Kidney (tissue), 14 donors: ENCODE measurements around the gene GUCA1A. TPM values are rescaled to one million over a fixed set of nuclear protein-coding genes. Genes with fewer than 3 reads are reported as not detected.

Source experiments
- DNase-seq, 5 donors: peaks; one replicate each; pipeline ENCODE4 v3.0.0-alpha.2; 2013 to 2020
- FAIRE-seq: peaks from 2 replicates; lab custom pipeline; 2012; peaks lifted over from hg19 to GRCh38; lab: Jason Lieb, UNC
- H3K27ac ChIP-seq, 2 donors: one replicate each; pipeline ENCODE4 v1.7.0; 2013; ENCODE audit warnings: low read depth in 2 of 2, low read length in 2 of 2, inconsistent platforms in 1 of 2
- H3K27me3 ChIP-seq: one replicate; pipeline ENCODE4 v1.7.1; 2013; ENCODE audit warnings: low read length, inconsistent platforms; ENCODE audit not compliant: control insufficient read depth, insufficient read depth
- H3K36me3 ChIP-seq, 3 donors: one replicate each; pipeline versions ENCODE4 v1.7.0 to v1.7.1; 2013; ENCODE audit warnings: low read length in 3 of 3, control low read depth in 1 of 3, inconsistent platforms in 1 of 3; ENCODE audit not compliant: insufficient read depth in 3 of 3, control insufficient read depth in 2 of 3
- H3K4me1 ChIP-seq, 3 donors: one replicate each; pipeline versions ENCODE4 v1.7.0 to v1.7.1; 2013; ENCODE audit warnings: low read length in 3 of 3, inconsistent platforms in 1 of 3, low read depth in 1 of 3; ENCODE audit not compliant: control insufficient read depth in 2 of 3, insufficient read depth in 2 of 3
- H3K4me3 ChIP-seq, 3 donors: one replicate each; pipeline versions ENCODE4 v1.7.0 to v1.8.1; 2013; ENCODE audit warnings: low read length in 3 of 3, control low read depth in 1 of 3, inconsistent platforms in 1 of 3
- H3K9ac ChIP-seq, 3 donors: one replicate each; pipeline versions ENCODE4 v1.7.0 to v1.7.1; 2013; ENCODE audit warnings: low read length in 3 of 3, control low read depth in 1 of 3, inconsistent platforms in 1 of 3
- H3K9me3 ChIP-seq, 3 donors: one replicate each; pipeline versions ENCODE4 v1.7.0 to v1.7.1; 2013; ENCODE audit warnings: low read length in 3 of 3, control low read depth in 1 of 3, inconsistent platforms in 1 of 3; ENCODE audit not compliant: control insufficient read depth in 2 of 3, insufficient read depth in 1 of 3
- intact Hi-C: fragments of 100-400 bp; cut with DNase I; formaldehyde crosslinking; loops from one replicate; pipeline ENCODE4 v1.11.1; 2022
- polyA plus RNA-seq: library from polyadenylated mRNA; stranded (reverse); fragments of 350-450 nt; fragmentation: Illumina TruSeq; extraction: RNeasy Lipid Tissue Mini Kit (QIAGEN cat#74804); gene quantifications from one replicate; pipeline ENCODE4 v1.2.3, GENCODE V29; 2014; ENCODE audit warnings: low read depth, low replicate concordance; ENCODE audit not compliant: insufficient read depth
- total RNA-seq: library from RNA; stranded (reverse); fragmentation: NEBNext Ultra II Directional; extraction: Animal tissue kit (Norgen Biotek cat#: 25700); gene quantifications from one replicate; pipeline ENCODE4 v1.2.1, GENCODE V29; 2021
- TF ChIP-seq, protein P1 (sequence below): IDR thresholded peaks from 3 replicates; pipeline ENCODE4 v1.5.1; 2012; ENCODE audit warnings: mild to moderate bottlenecking, moderate library complexity, borderline replicate concordance; ENCODE audit not compliant: insufficient read depth; ENCODE audit errors: extremely low read depth
- donor health status: control.
- donor health status: control.
- donor health status: control.
- donor health status: control.
- donor health status: control.
- donor health status: DM: yes; HTN: yes; CAD: no.
- donor health status: Normal renal cell carcinoma (clear cell type).

GUCA1A gene
- total and polyA plus RNA-seq, 2 donors from 2014 or later, result not detected

DNA sequence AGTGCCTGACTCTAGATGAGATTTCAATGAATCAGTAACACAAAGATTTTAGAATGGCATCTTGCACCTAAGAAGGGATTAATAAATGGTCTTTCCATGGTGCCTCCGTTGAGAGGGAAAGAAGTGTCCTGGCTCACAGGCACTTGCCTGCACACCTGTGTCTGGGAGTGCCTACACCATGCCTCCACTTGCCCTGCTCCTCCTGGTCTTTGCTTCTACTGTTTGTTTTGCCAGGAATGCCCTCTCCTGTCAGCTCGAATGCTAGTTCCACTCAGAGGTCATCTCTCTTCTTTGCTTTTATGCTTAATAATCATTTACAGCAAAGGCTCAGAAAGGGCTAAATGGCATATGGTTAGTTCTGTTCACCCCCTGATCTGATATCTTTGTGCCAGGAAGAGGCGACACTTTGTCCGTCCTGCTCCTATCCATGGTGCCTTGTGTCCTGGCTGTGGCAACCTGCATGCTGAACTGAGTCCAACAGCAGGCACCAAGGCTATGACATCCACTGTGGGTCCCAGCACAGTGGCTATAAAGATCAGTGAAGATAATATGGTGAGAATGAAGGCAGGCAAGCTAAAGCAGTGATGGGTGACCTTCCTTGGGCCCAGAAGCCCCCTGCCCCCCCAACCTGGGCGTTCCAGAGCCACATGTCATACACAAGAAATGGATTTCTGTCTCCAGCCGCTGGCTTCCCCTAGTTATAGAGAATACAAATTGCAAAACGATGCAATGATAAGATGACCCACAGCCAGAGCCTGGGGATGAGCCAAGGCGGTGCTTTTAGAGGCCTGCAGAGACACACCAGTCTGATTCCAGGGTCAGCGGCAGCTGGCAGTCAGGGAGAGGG is 32.2 kb upstream of the GUCA1A start:
- FAIRE-seq, result no peak

DNA sequence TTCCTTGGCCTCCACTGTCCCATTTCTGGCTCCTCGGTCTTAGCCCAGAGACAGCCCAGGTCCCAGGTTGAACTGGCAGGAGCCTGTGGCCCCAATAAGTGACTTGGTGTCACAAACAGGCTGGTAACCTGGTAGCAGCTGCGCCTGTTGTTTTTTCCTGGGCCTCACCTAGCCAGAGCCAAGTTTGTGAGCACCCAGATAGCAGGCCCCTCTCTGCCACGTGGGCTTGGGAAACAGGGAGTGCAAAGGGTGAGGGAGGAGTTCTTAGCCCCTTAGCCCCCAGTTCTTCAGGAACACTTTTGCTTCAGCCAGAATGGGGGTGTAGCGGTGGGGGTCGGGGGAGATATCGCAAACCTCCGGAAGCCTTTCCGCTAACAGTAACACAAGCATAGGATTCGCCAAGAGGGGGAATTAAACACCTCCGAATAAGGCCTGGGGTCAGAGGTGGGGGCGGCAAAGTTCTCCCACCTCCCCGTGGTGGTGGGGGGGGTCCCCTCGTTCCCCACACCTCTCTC is 31.5 kb upstream of the GUCA1A start:
- Histone ChIP-seq H3K9ac (peak overlapping the region in 1 of 3 donors; percentile 59), H3K27me3 (no peaks in the 10 kb centered on the region), H3K9me3 (no peaks in the 10 kb centered on the region), H3K4me3 (peak overlapping the region in 2 of 3 donors; percentile 48 to 58), H3K36me3 (no peaks in the 10 kb centered on the region), H3K27ac (no peak overlapping the region), H3K4me1 (peaks cover 2 to 16% (median 16%) of the 10 kb centered on the region in 3 donors)
- TF ChIP-seq, protein P1, sequence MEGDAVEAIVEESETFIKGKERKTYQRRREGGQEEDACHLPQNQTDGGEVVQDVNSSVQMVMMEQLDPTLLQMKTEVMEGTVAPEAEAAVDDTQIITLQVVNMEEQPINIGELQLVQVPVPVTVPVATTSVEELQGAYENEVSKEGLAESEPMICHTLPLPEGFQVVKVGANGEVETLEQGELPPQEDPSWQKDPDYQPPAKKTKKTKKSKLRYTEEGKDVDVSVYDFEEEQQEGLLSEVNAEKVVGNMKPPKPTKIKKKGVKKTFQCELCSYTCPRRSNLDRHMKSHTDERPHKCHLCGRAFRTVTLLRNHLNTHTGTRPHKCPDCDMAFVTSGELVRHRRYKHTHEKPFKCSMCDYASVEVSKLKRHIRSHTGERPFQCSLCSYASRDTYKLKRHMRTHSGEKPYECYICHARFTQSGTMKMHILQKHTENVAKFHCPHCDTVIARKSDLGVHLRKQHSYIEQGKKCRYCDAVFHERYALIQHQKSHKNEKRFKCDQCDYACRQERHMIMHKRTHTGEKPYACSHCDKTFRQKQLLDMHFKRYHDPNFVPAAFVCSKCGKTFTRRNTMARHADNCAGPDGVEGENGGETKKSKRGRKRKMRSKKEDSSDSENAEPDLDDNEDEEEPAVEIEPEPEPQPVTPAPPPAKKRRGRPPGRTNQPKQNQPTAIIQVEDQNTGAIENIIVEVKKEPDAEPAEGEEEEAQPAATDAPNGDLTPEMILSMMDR, result no peak
- DNase-seq (peak in 2 of 5 donors; percentile 28 to 43), FAIRE-seq (no peak)
- intact Hi-C loops, result no loop called here

More for the DNA sequence above, 32.2 kb upstream of the GUCA1A start:
- no peaks in the 10 kb centered on the region for H3K36me3 ChIP-seq
- H3K9ac ChIP-seq, result peak overlapping the region in 1 of 3 donors; percentile 59
- H3K27me3 ChIP-seq, result no peaks in the 10 kb centered on the region
- TF ChIP-seq, protein P1, result no peak
- peaks cover 2 to 16% (median 16%) of the 10 kb centered on the region in 3 donors for H3K4me1 ChIP-seq
- peak overlapping the region in 1 of 2 donors; percentile 55 for H3K27ac ChIP-seq
- no peaks in the 10 kb centered on the region for H3K9me3 ChIP-seq
- intact Hi-C loops, result no loop called here
- H3K4me3 ChIP-seq, result peak overlapping the region in 1 of 3 donors; percentile 58
- DNase-seq, result no peak

DNA sequence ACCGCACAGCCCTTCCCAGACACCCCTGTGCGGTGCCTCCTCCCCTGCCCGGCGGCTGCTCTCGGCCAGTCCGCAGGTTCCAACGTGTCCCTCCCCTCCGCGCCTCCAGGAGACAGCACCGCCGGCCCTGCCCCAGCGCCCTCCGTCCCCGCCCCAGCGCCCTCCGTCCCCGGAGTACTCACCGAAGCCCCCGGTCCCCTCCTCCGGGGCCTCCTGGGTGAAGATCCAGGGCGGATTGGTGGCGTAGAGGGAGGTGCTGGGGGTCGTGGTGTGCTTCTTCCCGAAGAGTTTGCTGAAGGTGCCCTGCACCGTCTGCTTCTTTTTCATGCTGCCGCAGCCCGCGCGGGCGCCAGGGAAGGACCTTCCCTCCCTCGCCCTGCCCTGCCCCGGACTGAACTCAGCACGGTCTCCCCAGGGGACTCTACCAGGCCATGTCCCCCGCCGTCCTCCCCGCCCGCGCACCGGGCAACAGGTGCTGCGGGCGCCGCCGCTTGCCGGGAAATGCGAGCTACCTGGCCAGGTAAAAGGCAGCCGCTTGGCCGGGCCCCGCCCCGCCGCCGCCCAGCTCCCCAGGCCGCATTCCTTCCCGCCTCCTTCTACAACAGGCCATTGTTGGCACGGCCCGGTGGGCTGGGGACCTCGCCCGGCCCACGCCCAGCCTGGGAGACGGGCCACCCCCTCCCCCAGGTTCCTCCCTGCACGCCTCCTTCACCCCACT is 30.9 kb upstream of the GUCA1A start, which contains the start of gene C6orf132:
TSS of gene C6orf132 (minus strand) at position 503 of the 718 bp plus-strand sequence. CDS start at position 327, 176 bp downstream.
- DNase-seq, result peak; percentile 74 to 93 (median 83)
- Histone ChIP-seq H3K9me3 (no peaks in the 10 kb centered on the region), H3K9ac (peak within 1 kb of the TSS in 1 of 3 donors; percentile 59), H3K4me1 (peaks cover 2 to 16% (median 16%) of the 10 kb centered on the region in 3 donors), H3K27me3 (no peaks in the 10 kb centered on the region), H3K4me3 (peak within 1 kb of the TSS; percentile 48 to 58 (median 55)), H3K27ac (peak within 1 kb of the TSS in 1 of 2 donors; percentile 37), H3K36me3 (no peaks in the 10 kb centered on the region)
- intact Hi-C loops, result no loop called here
- TF ChIP-seq, protein P1, result no peak
- no peak for FAIRE-seq
